Measurements from ENCODE around the gene IRX2.

The IRX2 gene

GRCh38 chr5:2738700-2739359 is 12.6 kb downstream of the IRX2 start:
- no peak overlapping the region for H2AK5ac ChIP-seq (ENCODE audit: low read length, severe bottlenecking)
- DNase-seq, result no peak
- H2BK12ac ChIP-seq (ENCODE audit: low read length in 2 of 2), result no peak overlapping the region
- no peak overlapping the region for H3K4ac ChIP-seq (ENCODE audit: low read depth in 1 of 2, low read length in 2 of 2)
- no peaks in the 10 kb centered on the region for H3K79me1 ChIP-seq (replicated peaks; ENCODE audit: low read length, poor library complexity, severe bottlenecking)
- H3K23ac ChIP-seq (ENCODE audit: low read length in 2 of 2), result peak overlapping the region in 1 of 2 experiments; percentile 38
- H3K4me2 ChIP-seq (ENCODE audit: low read length, poor library complexity, severe bottlenecking), result peak overlapping the region; percentile 76
- peaks cover 0 to under 1% of the 10 kb centered on the region in 2 experiments for H3K36me3 ChIP-seq (ENCODE audit: control insufficient read depth in 1 of 2, insufficient read depth in 2 of 2, low read depth in 1 of 2, low read length in 2 of 2)
- no peak overlapping the region for H4K8ac ChIP-seq (ENCODE audit: low read length)
- H2BK5ac ChIP-seq (ENCODE audit: low read depth, low read length, poor library complexity, severe bottlenecking), result no peak overlapping the region
- H2BK120ac ChIP-seq (ENCODE audit: low read depth, low read length), result no peak overlapping the region
- peak overlapping the region; percentile 65 for H3K9ac ChIP-seq (ENCODE audit: low read length)
- no peak overlapping the region for H4K91ac ChIP-seq (ENCODE audit: low read length)
- H3K27me3 ChIP-seq (ENCODE audit: control insufficient read depth in 1 of 2, insufficient read depth in 1 of 2, low read length in 2 of 2), result peaks cover 5 to 51% of the 10 kb centered on the region in 2 experiments
- H3K27ac ChIP-seq (ENCODE audit: low read length, poor library complexity, severe bottlenecking), result no peak overlapping the region
- no peak overlapping the region for H2BK15ac ChIP-seq (ENCODE audit: low read depth, poor library complexity, severe bottlenecking)
- peak overlapping the region; percentile 41 to 76 for H3K4me3 ChIP-seq (ENCODE audit: insufficient read depth in 1 of 2, low read depth in 1 of 2, low read length in 2 of 2)
- 9% methylated on average over 48 of the region's 54 CpGs for WGBS
- no peak overlapping the region for H3K18ac ChIP-seq (ENCODE audit: low read depth in 1 of 2, low read length in 2 of 2)
- H3K14ac ChIP-seq (ENCODE audit: low read length in 2 of 2), result no peak overlapping the region
- H3K9me3 ChIP-seq (ENCODE audit: control insufficient read depth, low read length), result peaks cover 4% of the 10 kb centered on the region
- H3K4me1 ChIP-seq (ENCODE audit: control insufficient read depth, insufficient read depth, low read depth, low read length), result peaks cover 5% of the 10 kb centered on the region
- no peak overlapping the region for H2AFZ ChIP-seq (ENCODE audit: low read depth, low read length)

- H3K14ac ChIP-seq (ENCODE audit: low read length in 2 of 2), result no peak overlapping the region
- no peak overlapping the region for H2AK5ac ChIP-seq (ENCODE audit: low read length, severe bottlenecking)
- no peak overlapping the region for H3K4ac ChIP-seq (ENCODE audit: low read depth in 1 of 2, low read length in 2 of 2)
- no peak overlapping the region for H2BK120ac ChIP-seq (ENCODE audit: low read depth, low read length)
- no peak overlapping the region for H2AFZ ChIP-seq (ENCODE audit: low read depth, low read length)
- H3K36me3 ChIP-seq (ENCODE audit: control insufficient read depth in 1 of 2, insufficient read depth in 2 of 2, low read depth in 1 of 2, low read length in 2 of 2), result no peaks in the 10 kb centered on the region
- no peak overlapping the region for H4K8ac ChIP-seq (ENCODE audit: low read length)
- no peak overlapping the region for H3K23ac ChIP-seq (ENCODE audit: low read length in 2 of 2)
- no peak overlapping the region for H3K4me3 ChIP-seq (ENCODE audit: insufficient read depth in 1 of 2, low read depth in 1 of 2, low read length in 2 of 2)
- no peak overlapping the region for H3K27ac ChIP-seq (ENCODE audit: low read length, poor library complexity, severe bottlenecking)
- H3K79me1 ChIP-seq (replicated peaks; ENCODE audit: low read length, poor library complexity, severe bottlenecking), result no peaks in the 10 kb centered on the region
- H3K27me3 ChIP-seq (ENCODE audit: control insufficient read depth in 1 of 2, insufficient read depth in 1 of 2, low read length in 2 of 2), result peaks cover 10 to 48% of the 10 kb centered on the region in 2 experiments
- no peak overlapping the region for H4K91ac ChIP-seq (ENCODE audit: low read length)
- no peak overlapping the region for H2BK5ac ChIP-seq (ENCODE audit: low read depth, low read length, poor library complexity, severe bottlenecking)
- H2BK15ac ChIP-seq (ENCODE audit: low read depth, poor library complexity, severe bottlenecking), result no peak overlapping the region
- no peak overlapping the region for H2BK12ac ChIP-seq (ENCODE audit: low read length in 2 of 2)
- peaks cover 4% of the 10 kb centered on the region for H3K9me3 ChIP-seq (ENCODE audit: control insufficient read depth, low read length)
- H3K4me2 ChIP-seq (ENCODE audit: low read length, poor library complexity, severe bottlenecking), result no peak overlapping the region
- DNase-seq, result no peak
- H3K9ac ChIP-seq (ENCODE audit: low read length), result no peak overlapping the region
- no peak overlapping the region for H3K18ac ChIP-seq (ENCODE audit: low read depth in 1 of 2, low read length in 2 of 2)
- peaks cover 5% of the 10 kb centered on the region for H3K4me1 ChIP-seq (ENCODE audit: control insufficient read depth, insufficient read depth, low read depth, low read length)
- WGBS, result 62% methylated on average over 7 of the region's 10 CpGs
Observed at GRCh38 chr5:2738156-2738699, 13.2 kb downstream of the IRX2 start.

- no peak overlapping the region for H3K14ac ChIP-seq (ENCODE audit: low read length in 2 of 2)
- no peak overlapping the region for H2BK5ac ChIP-seq (ENCODE audit: low read depth, low read length, poor library complexity, severe bottlenecking)
- H2BK15ac ChIP-seq (ENCODE audit: low read depth, poor library complexity, severe bottlenecking), result no peak overlapping the region
- no peak overlapping the region for H2AK5ac ChIP-seq (ENCODE audit: low read length, severe bottlenecking)
- no peak overlapping the region for H3K4ac ChIP-seq (ENCODE audit: low read depth in 1 of 2, low read length in 2 of 2)
- peak overlapping the region; percentile 24 for H4K8ac ChIP-seq (ENCODE audit: low read length)
- 79% methylated on average over 15 of the region's 17 CpGs for WGBS
- H2AFZ ChIP-seq (ENCODE audit: low read depth, low read length), result no peak overlapping the region
- DNase-seq, result no peak
- H3K36me3 ChIP-seq (ENCODE audit: control insufficient read depth in 1 of 2, insufficient read depth in 2 of 2, low read depth in 1 of 2, low read length in 2 of 2), result no peaks in the 10 kb centered on the region
- H3K79me1 ChIP-seq (replicated peaks; ENCODE audit: low read length, poor library complexity, severe bottlenecking), result no peaks in the 10 kb centered on the region
- H3K9me3 ChIP-seq (ENCODE audit: control insufficient read depth, low read length), result peaks cover 4% of the 10 kb centered on the region
- H2BK120ac ChIP-seq (ENCODE audit: low read depth, low read length), result no peak overlapping the region
- H3K27ac ChIP-seq (ENCODE audit: low read length, poor library complexity, severe bottlenecking), result no peak overlapping the region
- peaks cover 17 to 42% of the 10 kb centered on the region in 2 experiments for H3K27me3 ChIP-seq (ENCODE audit: control insufficient read depth in 1 of 2, insufficient read depth in 1 of 2, low read length in 2 of 2)
- no peak overlapping the region for H3K4me3 ChIP-seq (ENCODE audit: insufficient read depth in 1 of 2, low read depth in 1 of 2, low read length in 2 of 2)
- H3K4me2 ChIP-seq (ENCODE audit: low read length, poor library complexity, severe bottlenecking), result no peak overlapping the region
- no peak overlapping the region for H3K23ac ChIP-seq (ENCODE audit: low read length in 2 of 2)
- H3K4me1 ChIP-seq (ENCODE audit: control insufficient read depth, insufficient read depth, low read depth, low read length), result peaks cover 5% of the 10 kb centered on the region
- H4K91ac ChIP-seq (ENCODE audit: low read length), result no peak overlapping the region
- no peak overlapping the region for H3K9ac ChIP-seq (ENCODE audit: low read length)
- H2BK12ac ChIP-seq (ENCODE audit: low read length in 2 of 2), result no peak overlapping the region
- no peak overlapping the region for H3K18ac ChIP-seq (ENCODE audit: low read depth in 1 of 2, low read length in 2 of 2)
Observed at GRCh38 chr5:2737273-2738155, 14.0 kb downstream of the IRX2 start.

GRCh38 chr5:2736872-2737271 is 14.6 kb downstream of the IRX2 start:
- H3K4me2 ChIP-seq (ENCODE audit: low read length, poor library complexity, severe bottlenecking), result no peak overlapping the region
- WGBS, result 87% methylated on average over 8 of the region's 8 CpGs
- peaks cover 5% of the 10 kb centered on the region for H3K4me1 ChIP-seq (ENCODE audit: control insufficient read depth, insufficient read depth, low read depth, low read length)
- no peak overlapping the region for H4K8ac ChIP-seq (ENCODE audit: low read length)
- no peak overlapping the region for H2AK5ac ChIP-seq (ENCODE audit: low read length, severe bottlenecking)
- no peak for DNase-seq
- H3K4me3 ChIP-seq (ENCODE audit: insufficient read depth in 1 of 2, low read depth in 1 of 2, low read length in 2 of 2), result peak overlapping the region in 1 of 2 experiments; percentile 22
- no peaks in the 10 kb centered on the region for H3K36me3 ChIP-seq (ENCODE audit: control insufficient read depth in 1 of 2, insufficient read depth in 2 of 2, low read depth in 1 of 2, low read length in 2 of 2)
- H3K4ac ChIP-seq (ENCODE audit: low read depth in 1 of 2, low read length in 2 of 2), result no peak overlapping the region
- no peak overlapping the region for H3K23ac ChIP-seq (ENCODE audit: low read length in 2 of 2)
- no peak overlapping the region for H4K91ac ChIP-seq (ENCODE audit: low read length)
- H2BK120ac ChIP-seq (ENCODE audit: low read depth, low read length), result no peak overlapping the region
- no peak overlapping the region for H3K9ac ChIP-seq (ENCODE audit: low read length)
- H3K9me3 ChIP-seq (ENCODE audit: control insufficient read depth, low read length), result peaks cover 4% of the 10 kb centered on the region
- H3K27me3 ChIP-seq (ENCODE audit: control insufficient read depth in 1 of 2, insufficient read depth in 1 of 2, low read length in 2 of 2), result peaks cover 23 to 39% of the 10 kb centered on the region in 2 experiments
- no peak overlapping the region for H3K14ac ChIP-seq (ENCODE audit: low read length in 2 of 2)
- H2BK5ac ChIP-seq (ENCODE audit: low read depth, low read length, poor library complexity, severe bottlenecking), result no peak overlapping the region
- no peak overlapping the region for H3K18ac ChIP-seq (ENCODE audit: low read depth in 1 of 2, low read length in 2 of 2)
- H2BK12ac ChIP-seq (ENCODE audit: low read length in 2 of 2), result no peak overlapping the region
- no peak overlapping the region for H2BK15ac ChIP-seq (ENCODE audit: low read depth, poor library complexity, severe bottlenecking)
- no peak overlapping the region for H3K27ac ChIP-seq (ENCODE audit: low read length, poor library complexity, severe bottlenecking)
- no peaks in the 10 kb centered on the region for H3K79me1 ChIP-seq (replicated peaks; ENCODE audit: low read length, poor library complexity, severe bottlenecking)
- H2AFZ ChIP-seq (ENCODE audit: low read depth, low read length), result no peak overlapping the region
